HG03442 (cell line): ENCODE data around the gene CNTNAP2.

Experiments used
- ATAC-seq: cut with Tn5 transposase; IDR thresholded peaks from one replicate; pipeline ENCODE4 v1.9.1; 2021; ENCODE audit warnings: mild to moderate bottlenecking, moderate library complexity; ENCODE audit not compliant: unreplicated experiment

CNTNAP2 gene

DNA sequence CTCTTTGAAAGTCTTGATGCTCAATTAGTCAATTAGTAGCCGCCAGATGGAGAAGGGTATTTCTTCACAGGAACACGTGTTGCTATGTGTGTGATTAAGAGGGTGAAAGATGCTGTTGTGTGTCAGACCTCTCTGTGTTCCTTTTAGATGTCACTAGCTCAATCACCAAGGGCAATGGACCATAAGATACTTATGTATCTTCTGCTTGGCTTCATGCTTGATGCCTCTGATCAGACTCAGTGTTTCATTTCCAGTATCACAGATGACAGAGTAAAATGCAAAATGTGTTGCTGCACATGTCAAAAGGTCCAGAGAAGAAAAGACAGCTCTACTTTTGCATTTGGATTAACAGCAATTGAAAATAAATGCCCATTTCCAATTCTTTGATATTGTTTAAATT lies 865.9 kb downstream of the CNTNAP2 start:
- no peak for ATAC-seq

DNA sequence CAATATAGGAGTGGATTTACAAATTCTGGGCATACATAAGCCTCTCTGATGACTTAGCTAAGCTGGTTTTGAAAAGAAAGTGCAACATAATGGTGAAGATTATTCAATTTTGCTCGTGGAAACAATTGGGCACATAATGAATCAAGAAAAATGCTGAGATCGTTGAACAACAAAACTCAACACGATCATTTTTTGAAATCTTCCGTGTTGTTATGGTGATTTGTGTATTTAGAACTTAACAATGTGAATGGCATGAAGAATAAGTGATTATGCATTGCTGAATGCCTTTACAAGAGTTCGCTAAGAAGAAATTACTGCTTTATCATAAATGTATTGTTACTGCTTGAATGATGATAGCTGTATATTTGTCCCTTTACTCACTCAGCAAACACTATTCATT lies 875.0 kb downstream of the CNTNAP2 start:
- ATAC-seq, result no peak

DNA sequence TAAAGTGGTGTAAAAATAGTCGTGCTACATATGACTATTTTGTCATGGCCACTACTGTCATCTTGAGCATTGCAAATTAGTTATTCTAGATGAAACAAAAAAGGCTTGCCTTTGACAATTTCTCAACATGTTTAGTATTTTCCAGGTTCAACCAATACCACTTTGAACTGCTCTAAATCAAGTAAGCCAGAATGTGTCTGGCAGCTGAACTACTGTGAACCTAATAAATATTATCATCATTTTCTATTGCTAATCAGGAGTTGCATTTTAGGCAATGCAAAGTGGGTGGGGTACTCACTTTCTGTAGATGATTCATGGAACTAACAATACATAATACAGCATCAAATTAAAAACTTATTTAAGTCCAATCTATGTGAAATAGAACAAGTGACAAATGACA lies 877.2 kb downstream of the CNTNAP2 start:
- no peak for ATAC-seq

DNA sequence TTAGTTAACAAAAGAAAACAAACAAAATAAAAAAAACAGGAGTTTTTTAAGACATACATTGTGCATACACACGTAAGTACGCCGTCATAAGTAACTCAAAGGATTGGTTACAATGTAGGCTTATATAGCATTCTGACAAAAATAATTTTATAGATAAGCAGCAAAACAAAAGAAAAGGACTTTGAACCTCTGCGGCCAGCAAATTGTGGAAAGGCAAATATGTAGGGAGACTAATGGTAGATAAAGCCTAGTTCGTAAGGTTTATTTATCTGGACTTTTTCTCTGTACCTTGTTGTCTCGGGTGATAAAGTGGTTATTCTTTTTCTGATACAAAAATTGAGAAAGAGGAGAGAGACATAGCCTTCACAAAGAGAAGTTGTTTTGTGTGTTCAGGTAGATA lies 891.9 kb downstream of the CNTNAP2 start:
- ATAC-seq, result no peak

DNA sequence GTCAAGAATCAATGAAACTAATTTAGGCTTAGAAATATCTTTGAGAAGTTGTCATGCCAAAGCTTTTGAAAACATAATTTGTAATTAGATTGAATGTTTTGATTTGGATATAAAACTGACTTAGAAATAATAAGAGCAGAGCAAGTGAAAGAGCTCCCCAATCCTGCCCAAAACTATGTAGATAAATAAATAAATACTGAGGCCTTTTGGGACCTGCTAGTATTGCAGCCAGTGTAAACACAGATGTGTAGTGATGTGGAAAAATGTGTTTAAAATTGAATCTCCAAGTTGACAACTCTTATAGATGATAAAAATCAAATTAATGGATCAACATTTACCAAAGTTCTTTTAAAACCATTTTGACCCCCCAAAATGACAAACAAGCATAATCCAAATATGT lies 896.1 kb downstream of the CNTNAP2 start:
- ATAC-seq, result no peak

DNA sequence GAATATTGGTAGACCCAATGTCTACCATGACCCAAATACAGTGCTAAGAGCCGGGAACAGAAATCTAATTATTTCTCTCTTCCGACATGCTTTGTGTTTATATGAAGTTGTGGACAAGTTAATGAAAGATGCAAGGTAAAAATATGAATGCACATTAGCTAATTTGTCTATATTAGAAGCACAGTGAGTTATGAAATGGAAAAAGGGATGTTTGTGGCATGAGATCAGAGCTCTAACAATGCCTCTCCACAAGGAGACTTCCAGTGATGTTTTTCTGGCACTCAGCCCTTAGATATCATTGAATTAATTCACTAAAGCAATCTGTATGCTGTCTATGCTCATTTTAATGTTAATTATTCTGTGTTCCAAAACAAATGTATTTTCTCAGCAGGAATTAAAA lies 897.2 kb downstream of the CNTNAP2 start:
- no peak for ATAC-seq

DNA sequence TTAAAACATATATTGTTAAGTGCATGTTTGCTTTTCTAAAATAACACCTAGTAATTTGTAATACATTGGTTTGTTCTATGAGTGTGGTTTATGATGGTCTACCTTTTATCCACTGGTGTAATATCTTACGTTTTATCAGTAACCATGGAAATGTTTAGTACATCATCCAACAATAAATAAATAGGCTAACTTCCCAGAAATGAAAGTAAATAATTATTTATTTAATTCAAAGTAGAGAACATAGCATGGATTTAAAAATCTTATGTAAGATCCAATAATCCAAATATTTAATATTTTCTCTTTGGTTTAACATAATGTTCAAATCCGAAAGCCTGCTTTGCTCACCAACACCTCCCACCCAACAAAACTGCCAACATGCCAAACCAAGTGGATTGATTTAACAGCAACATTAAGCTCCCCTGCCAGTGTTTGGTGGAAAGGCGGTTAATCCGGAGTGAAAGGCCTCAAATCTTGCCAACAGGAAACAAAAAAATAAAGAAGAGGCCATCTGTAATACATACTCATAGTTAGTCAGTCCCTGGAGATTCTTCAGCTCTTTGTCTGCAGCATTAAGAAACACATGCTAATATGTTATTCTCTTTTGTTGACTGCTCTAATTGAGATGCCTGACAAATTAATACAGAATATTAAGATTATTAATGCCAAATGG lies 897.8 kb downstream of the CNTNAP2 start:
- no peak for ATAC-seq

DNA sequence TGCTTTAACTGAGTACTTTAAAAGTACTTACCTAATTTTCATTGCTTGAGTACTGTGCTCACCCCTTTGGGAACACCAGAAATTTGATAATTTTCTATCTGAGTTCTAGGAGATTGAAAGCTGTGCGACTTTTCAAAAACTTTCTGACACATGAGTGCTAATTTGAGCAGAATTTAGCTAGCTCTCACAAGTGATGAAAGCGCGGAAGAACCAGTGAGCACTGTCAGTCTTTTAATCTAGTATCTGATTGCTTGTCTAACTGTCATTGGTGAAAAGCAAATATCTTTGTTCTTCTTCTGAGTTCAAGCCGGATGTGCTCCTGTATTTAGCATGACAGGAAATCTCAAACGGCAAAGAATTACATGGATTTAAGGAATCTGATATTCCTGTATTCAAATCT lies 899.4 kb downstream of the CNTNAP2 start:
- ATAC-seq, result no peak

DNA sequence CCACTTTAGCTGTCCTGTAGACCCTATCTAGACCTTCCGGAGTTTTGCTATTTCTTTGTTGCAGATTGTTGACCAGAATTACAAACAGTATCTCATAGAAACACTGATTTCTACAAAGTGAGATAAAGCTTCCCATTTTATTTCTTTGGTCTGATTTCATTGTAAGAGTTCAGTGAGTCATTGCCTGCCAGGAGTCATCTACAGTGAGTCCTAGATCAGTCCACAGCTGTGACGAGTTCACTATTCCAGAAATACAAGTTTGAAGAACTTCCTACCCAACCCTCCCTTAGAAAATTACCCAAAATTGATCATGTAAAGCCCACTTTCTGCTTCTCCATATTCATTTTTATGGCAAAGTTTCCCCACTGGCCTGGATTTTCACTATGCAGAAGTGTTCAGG lies 905.5 kb downstream of the CNTNAP2 start:
- no peak for ATAC-seq

DNA sequence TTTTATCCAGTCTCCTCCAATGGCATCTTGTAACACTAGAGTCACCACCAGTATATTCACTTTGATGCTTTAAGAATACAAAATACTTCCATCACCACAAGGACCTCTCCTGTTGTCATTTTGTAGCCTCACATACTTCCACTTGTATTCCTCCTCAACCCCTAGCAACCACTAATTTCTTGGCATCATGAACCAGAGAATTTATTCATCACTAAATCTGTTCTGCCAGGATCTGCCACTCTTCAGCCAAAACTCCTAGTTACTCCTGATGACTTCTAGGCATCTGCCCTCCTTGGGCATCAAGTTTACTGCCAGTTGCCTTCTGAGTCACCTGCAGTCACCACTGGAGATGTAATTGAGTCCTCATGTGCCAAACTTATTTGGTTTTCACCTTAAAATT lies 906.8 kb downstream of the CNTNAP2 start:
- no peak for ATAC-seq

DNA sequence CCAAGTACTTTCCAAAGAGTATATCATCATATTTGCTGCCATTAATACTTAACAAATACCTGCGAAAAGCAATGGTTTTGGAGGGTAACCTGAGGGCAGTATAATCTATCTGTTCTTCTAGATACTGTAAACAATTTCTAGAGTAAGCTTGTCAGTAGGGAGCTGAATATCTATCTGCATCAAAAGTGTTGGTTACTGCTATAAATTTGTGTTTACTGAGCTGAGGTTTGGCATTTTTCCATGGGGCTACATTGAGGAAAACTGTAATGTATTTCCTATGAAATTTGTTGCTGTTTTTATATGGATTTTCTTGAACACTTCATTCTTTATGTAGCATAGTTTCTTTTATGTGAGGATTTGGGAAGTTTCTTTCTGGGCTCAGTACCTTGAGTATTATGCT lies 913.4 kb downstream of the CNTNAP2 start:
- ATAC-seq, result no peak

DNA sequence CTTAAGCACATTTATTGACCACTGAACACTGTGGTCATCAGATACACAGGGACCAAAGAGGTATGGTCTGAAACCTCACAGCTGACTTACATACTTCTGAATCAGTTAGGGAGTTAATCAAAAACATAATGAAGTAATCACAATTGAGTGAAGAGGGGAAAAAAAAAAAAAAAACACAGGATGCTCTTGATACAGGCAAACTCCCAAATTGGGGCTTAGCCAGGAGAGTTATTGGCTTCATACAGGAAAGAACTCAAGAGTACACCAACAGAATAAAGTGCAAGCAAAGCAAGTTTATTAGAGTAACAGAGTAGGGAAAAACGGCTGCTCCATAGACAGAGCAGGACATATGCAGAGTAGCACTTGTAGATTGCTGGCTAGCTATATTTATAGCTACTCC lies 917.0 kb downstream of the CNTNAP2 start:
- ATAC-seq, result no peak

DNA sequence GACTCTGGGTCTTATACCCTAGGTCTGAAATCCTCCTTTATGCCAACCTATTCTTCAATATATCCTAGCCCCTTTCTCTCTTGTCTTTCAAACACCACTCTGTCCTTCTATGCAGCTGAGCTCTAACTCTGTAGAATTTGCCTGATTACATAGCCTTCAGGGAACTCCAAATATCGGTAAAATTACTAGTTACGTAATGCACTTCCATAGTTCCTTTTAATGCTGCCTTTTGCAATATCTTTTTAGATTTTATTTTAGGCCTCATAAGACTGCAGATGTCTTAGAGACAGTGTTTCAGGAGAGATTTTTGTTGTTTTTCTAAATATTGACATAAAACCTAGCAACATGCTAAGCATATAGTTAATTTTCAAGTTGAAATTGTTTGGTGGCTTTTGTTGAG lies 924.8 kb downstream of the CNTNAP2 start:
- ATAC-seq, result no peak

DNA sequence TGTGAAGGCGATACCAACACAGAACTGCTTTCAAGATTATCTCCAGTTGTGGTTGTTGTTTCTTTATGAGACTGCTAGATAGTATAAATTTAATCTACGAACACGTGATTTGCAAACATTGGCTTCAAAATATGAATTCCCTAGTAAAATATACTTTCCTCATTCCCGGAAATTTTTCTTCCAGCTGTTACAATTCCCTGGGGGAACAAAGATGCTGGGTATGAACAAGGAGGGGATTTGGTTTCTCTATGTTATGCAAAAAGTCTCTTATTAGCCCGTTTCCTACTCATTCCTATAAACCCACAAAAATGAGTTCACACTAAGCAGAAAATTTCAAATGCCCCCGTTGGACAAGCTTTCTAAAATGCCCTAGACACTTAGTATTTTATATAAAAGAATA lies 928.3 kb downstream of the CNTNAP2 start:
- no peak for ATAC-seq

DNA sequence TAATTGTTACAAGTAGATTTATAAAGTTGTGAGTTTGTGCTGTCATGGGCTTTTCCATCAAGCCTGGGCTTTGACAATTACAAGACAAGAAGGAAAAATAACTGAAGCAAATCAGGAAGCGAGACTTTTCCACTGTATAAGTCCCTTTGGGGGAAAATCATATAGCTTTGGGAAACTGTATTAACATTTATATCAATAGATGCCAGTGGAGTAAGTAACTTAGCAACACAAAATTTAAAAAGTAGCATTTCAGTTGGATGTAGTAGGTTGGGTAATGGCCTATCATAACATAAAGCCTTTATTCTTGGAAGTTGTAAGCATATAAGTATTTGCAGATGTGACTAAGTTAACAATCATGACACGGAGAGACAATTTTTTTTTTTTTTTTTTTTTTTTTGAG lies 931.1 kb downstream of the CNTNAP2 start:
- no peak for ATAC-seq

DNA sequence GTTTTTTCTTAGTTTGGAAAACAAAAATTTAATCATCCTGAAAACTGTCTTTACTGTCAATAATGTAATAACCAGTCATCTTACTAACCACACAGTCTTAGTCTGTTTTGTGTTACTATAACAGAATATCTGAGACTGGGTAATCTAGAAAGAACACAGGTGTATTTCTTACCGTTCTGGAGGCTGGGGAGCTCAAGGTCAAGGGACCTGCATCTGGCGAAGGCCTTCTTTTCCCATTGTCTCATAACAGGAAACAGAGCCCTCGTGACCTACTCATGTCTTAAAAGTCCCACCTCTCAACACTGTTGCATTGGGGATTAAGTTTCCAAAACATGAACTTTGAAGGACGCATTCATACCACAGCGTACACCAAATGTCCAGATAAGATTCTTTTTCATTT lies 932.3 kb downstream of the CNTNAP2 start:
- no peak for ATAC-seq

DNA sequence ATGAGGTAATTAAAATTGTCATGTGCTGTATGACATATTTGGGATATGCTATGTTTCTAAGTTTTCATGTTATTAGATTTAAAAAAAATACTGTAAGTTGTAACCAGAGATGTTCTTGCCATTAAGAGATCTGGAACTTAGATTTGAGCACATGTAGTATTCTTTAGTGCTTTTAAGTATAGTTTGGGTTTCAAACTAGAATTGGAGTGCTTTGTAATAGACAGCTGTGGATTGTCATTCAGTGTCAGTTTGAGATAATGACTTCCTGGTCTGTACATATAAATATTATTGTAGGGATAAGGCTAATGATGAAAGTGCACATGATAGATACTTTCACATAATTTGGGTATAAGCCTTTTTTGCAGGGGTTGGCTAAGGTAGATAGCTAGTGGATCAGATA lies 936.2 kb downstream of the CNTNAP2 start:
- ATAC-seq, result no peak

DNA sequence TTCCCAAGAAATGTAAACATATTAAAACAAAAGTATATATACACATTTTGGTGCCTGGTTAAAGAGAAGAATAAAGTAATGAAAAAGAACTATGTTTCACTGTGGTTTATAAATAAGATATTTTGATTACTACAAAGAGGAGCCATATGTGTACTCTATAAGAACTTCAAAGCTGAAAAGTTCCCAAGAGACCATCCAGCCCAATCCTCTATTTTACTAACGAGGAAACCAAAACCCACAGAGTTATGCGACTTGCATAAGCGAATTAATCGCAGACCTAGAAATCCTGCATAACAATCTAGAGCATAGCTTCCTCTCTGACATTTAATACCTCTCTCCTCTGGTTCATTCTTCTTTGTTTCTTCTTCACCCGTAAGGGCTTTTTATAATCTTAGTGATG lies 937.1 kb downstream of the CNTNAP2 start:
- ATAC-seq, result no peak

DNA sequence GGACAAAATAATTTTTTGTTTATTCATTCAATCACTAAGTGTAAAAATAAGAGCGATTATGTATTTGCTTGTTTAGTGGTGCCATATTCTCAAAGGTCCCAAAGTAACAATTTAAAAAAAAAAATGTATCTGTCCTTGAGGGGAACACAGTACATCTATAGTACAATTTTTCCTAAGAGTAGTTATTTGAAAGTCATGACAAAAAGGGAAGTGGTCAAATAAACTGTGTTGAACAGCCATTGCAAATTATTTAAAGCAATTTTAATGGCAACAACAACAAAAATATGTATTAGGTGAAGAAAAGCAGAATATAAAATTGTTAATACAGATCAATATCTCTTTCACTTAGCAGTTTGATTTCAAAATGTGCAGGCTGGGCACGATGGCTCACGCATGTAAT lies 943.5 kb downstream of the CNTNAP2 start:
- ATAC-seq, result no peak

DNA sequence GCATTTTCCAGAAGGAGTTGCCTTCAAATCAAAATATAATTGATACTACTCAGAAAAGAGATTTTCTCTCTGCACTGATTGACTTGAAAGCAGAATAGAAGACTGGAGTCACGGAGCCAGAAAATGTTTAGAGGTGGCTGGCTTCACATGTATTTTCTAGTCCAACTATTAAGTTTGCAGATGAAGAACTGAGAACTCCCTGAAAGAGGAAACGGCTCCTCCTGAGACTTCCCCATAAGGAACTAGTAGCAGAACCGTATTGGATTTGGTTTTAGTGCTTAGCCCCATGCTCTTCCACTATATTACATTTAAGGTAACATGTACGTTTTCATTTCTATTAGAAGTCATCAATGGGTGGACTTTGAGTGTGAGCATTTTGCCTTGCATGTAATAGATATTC lies 946.3 kb downstream of the CNTNAP2 start:
- ATAC-seq, result no peak

DNA sequence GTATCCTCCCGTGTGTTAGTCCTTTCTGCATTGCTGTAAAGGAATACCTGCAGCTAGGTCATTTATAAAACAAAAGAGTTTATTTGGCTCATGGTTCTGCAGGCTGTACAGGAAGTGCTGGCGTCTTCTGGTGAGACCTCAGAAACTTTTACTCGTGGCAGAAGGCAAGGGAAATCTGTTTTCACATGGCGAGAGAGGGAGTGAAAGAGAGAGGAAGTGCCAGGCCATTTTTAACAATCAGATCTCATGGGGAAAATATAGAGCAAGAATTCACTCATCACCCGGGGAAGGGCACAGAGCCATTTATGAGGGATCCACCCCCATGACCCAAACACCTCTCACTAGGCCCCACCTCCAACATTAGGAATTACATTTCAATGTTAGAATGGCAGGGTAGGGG lies 952.2 kb downstream of the CNTNAP2 start:
- ATAC-seq, result no peak

DNA sequence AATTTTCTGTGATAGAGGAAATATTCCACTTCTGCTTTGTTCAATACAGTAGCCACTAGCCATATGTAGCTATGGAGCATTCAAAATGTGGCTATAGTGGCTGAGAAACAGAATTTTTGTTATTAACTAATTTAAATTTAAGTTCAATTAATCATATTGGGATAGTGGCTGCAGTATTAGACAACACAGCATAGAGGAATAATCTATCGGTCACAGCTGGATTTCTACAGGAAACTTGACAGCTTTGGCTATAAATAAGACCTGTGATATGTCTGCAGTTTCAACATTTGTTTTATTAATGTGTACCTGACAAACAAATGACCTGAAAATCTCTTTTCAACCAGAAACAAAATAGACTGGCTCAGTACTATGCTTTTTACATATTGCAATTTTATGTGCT lies 953.2 kb downstream of the CNTNAP2 start:
- no peak for ATAC-seq

DNA sequence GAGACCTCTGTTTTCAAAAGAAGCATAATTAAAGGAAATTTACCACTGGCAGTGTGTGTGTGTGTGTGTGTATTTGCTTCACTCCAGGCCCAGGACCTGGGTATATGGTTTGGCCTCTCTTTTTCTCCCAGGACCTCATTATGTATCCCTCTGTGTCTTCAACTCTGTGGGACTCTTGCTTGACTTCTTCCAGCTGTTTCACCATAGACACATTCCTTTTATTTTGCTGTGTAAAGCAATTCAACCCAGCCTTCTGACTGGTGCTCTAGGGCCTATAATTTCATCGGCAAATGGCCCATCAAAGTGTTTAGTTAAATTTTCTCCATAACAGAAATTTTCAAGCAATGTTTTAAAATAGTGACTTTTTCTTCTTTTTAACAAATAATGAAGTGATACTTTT lies 954.3 kb downstream of the CNTNAP2 start:
- ATAC-seq, result no peak

DNA sequence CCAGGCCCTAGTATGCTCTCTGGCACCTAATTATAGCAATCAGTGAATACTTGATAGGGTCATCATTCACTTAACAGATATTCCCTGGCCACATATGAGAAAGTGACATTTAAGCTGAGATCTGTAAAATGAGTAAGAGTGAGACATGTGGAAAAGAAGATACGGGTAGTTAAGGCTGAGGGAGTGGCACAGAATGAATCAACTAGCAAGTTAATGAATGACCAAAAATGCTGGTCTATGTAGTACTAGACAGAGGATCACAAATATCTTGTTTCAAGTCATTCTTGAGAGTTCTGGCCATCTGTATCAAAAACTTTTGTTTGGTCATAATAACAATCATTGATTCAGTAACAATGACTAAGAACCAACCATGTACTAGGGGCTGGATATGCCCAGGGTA lies 954.9 kb downstream of the CNTNAP2 start:
- no peak for ATAC-seq
